Measurements from ENCODE around the gene TBX15.

TBX15 gene

GRCh38 chr1:118945489-118945888 lies 42.7 kb downstream of the TBX15 start:
- Histone ChIP-seq H3K27ac (ENCODE audit: low read length) (no peak overlapping the region), H4K20me1 (ENCODE audit: insufficient read depth, low read length) (no peaks in the 10 kb centered on the region), H3K79me2 (ENCODE audit: low read length) (no peaks in the 10 kb centered on the region), H3K9me2 (replicated peaks; ENCODE audit: insufficient read depth, low read length) (no peaks in the 10 kb centered on the region), H3K9ac (ENCODE audit: low read length) (no peak overlapping the region), H3F3A (ENCODE audit: insufficient read depth, low read length) (no peaks in the 10 kb centered on the region), H3K36me3 (replicated peaks; ENCODE audit: insufficient read depth, low read length) (no peaks in the 10 kb centered on the region), H3K9me3 (replicated peaks; ENCODE audit: insufficient read depth, low read length) (no peaks in the 10 kb centered on the region), H3K4me1 (ENCODE audit: low read length) (no peaks in the 10 kb centered on the region), H3K4me2 (ENCODE audit: low read depth, low read length) (no peak overlapping the region), H3K27me3 (replicated peaks; ENCODE audit: insufficient read depth, low read length) (no peaks in the 10 kb centered on the region), H2AFZ (ENCODE audit: low read length) (no peak overlapping the region), H3K4me3 (ENCODE audit: low read length) (no peak overlapping the region)
- TF ChIP-seq EZH2 (optimal IDR thresholded peaks at IDR 0.05; ENCODE audit: low read depth, low read length): no peak
- TF ChIP-seq CTCF (IDR thresholded peaks at IDR 0.05; ENCODE audit: low read length): no peak
- TF ChIP-seq EZH2phosphoT487 (IDR thresholded peaks at IDR 0.05; ENCODE audit: low read length): no peak
- no peak for DNase-seq

GRCh38 chr1:118944546-118944945 lies 43.6 kb downstream of the TBX15 start:
- Histone ChIP-seq H3K9me3 (replicated peaks; ENCODE audit: insufficient read depth, low read length) (no peaks in the 10 kb centered on the region), H2AFZ (ENCODE audit: low read length) (no peak overlapping the region), H3K4me2 (ENCODE audit: low read depth, low read length) (no peak overlapping the region), H4K20me1 (ENCODE audit: insufficient read depth, low read length) (no peaks in the 10 kb centered on the region), H3K36me3 (replicated peaks; ENCODE audit: insufficient read depth, low read length) (no peaks in the 10 kb centered on the region), H3K4me3 (ENCODE audit: low read length) (no peak overlapping the region), H3K79me2 (ENCODE audit: low read length) (no peaks in the 10 kb centered on the region), H3K9me2 (replicated peaks; ENCODE audit: insufficient read depth, low read length) (no peaks in the 10 kb centered on the region), H3K27ac (ENCODE audit: low read length) (no peak overlapping the region), H3K9ac (ENCODE audit: low read length) (no peak overlapping the region), H3K4me1 (ENCODE audit: low read length) (no peaks in the 10 kb centered on the region), H3K27me3 (replicated peaks; ENCODE audit: insufficient read depth, low read length) (no peaks in the 10 kb centered on the region), H3F3A (ENCODE audit: insufficient read depth, low read length) (no peaks in the 10 kb centered on the region)
- DNase-seq: no peak
- TF ChIP-seq CTCF (IDR thresholded peaks at IDR 0.05; ENCODE audit: low read length) (no peak), EZH2 (optimal IDR thresholded peaks at IDR 0.05; ENCODE audit: low read depth, low read length) (no peak), EZH2phosphoT487 (IDR thresholded peaks at IDR 0.05; ENCODE audit: low read length) (no peak)

GRCh38 chr1:118944133-118944532 lies 44.0 kb downstream of the TBX15 start:
- Histone ChIP-seq H2AFZ (ENCODE audit: low read length) (no peak overlapping the region), H3K36me3 (replicated peaks; ENCODE audit: insufficient read depth, low read length) (no peaks in the 10 kb centered on the region), H3F3A (ENCODE audit: insufficient read depth, low read length) (no peaks in the 10 kb centered on the region), H3K4me2 (ENCODE audit: low read depth, low read length) (no peak overlapping the region), H3K27me3 (replicated peaks; ENCODE audit: insufficient read depth, low read length) (no peaks in the 10 kb centered on the region), H3K27ac (ENCODE audit: low read length) (no peak overlapping the region), H3K4me1 (ENCODE audit: low read length) (no peaks in the 10 kb centered on the region), H4K20me1 (ENCODE audit: insufficient read depth, low read length) (no peaks in the 10 kb centered on the region), H3K9me3 (replicated peaks; ENCODE audit: insufficient read depth, low read length) (no peaks in the 10 kb centered on the region), H3K79me2 (ENCODE audit: low read length) (no peaks in the 10 kb centered on the region), H3K9ac (ENCODE audit: low read length) (no peak overlapping the region), H3K9me2 (replicated peaks; ENCODE audit: insufficient read depth, low read length) (no peaks in the 10 kb centered on the region), H3K4me3 (ENCODE audit: low read length) (no peak overlapping the region)
- TF ChIP-seq CTCF (IDR thresholded peaks at IDR 0.05; ENCODE audit: low read length) (no peak), EZH2 (optimal IDR thresholded peaks at IDR 0.05; ENCODE audit: low read depth, low read length) (no peak), EZH2phosphoT487 (IDR thresholded peaks at IDR 0.05; ENCODE audit: low read length) (no peak)
- no peak for DNase-seq
